H9 (cell line): Measurements from ENCODE around the gene PRRC2B. TPM values are rescaled to one million over a fixed set of nuclear protein-coding genes. Genes with fewer than 3 reads are reported as not detected.

Experiments
- DNase-seq: peaks from one replicate; pipeline ENCODE4 v3.0.0-alpha.2; 2017
- H2AFZ ChIP-seq: one replicate; pipeline ENCODE4 v1.6.1; 2013; ENCODE audit warnings: mild to moderate bottlenecking, low read length, control low read depth, moderate library complexity
- H2AK5ac ChIP-seq: 2 replicates; pipeline ENCODE4 v1.6.1; 2013; ENCODE audit warnings: low read length, control low read depth, mixed read lengths; ENCODE audit not compliant: insufficient read length
- H2BK120ac ChIP-seq: one replicate; pipeline ENCODE4 v1.6.1; 2013; ENCODE audit warnings: low read depth, mild to moderate bottlenecking, low read length, control low read depth, inconsistent platforms; ENCODE audit not compliant: poor library complexity, severe bottlenecking
- H2BK12ac ChIP-seq: 2 replicates; pipeline ENCODE4 v1.6.1; 2013; ENCODE audit warnings: low read length, control low read depth, mixed read lengths, low read depth; ENCODE audit not compliant: insufficient read length
- H2BK15ac ChIP-seq: 2 replicates; pipeline ENCODE4 v1.6.1; 2013; ENCODE audit warnings: low read depth, low read length, control low read depth
- H2BK20ac ChIP-seq: one replicate; pipeline ENCODE4 v1.6.1; 2013; ENCODE audit warnings: low read depth, mild to moderate bottlenecking, low read length, control low read depth, inconsistent platforms; ENCODE audit not compliant: poor library complexity, severe bottlenecking
- H2BK5ac ChIP-seq: 2 replicates; pipeline ENCODE4 v1.6.1; 2013; ENCODE audit warnings: low read length, control low read depth, mixed read lengths; ENCODE audit not compliant: insufficient read length
- H3K14ac ChIP-seq: 2 replicates; pipeline ENCODE4 v1.6.1; 2013; ENCODE audit warnings: low read length, control low read depth; ENCODE audit not compliant: insufficient read depth
- H3K18ac ChIP-seq: 2 replicates; pipeline ENCODE4 v1.6.1; 2013; ENCODE audit warnings: low read depth, mild to moderate bottlenecking, mixed read lengths, low read length, control low read depth; ENCODE audit not compliant: insufficient read length
- H3K23ac ChIP-seq: 2 replicates; pipeline ENCODE4 v1.6.1; 2013; ENCODE audit warnings: low read length, control low read depth, mixed read lengths, low read depth; ENCODE audit not compliant: insufficient read length
- H3K23me2 ChIP-seq: 2 replicates; pipeline ENCODE4 v1.6.1; 2013; ENCODE audit warnings: low read depth, mild to moderate bottlenecking, mixed read lengths, low read length, control low read depth; ENCODE audit not compliant: insufficient read length, poor library complexity, severe bottlenecking
- H3K27ac ChIP-seq: 2 replicates; pipeline ENCODE4 v1.5.1; 2013; ENCODE audit warnings: low read length, control low read depth, mixed read lengths, low read depth; ENCODE audit not compliant: insufficient read length
- H3K27me3 ChIP-seq: 2 replicates; pipeline ENCODE4 v1.6.1; 2013; ENCODE audit warnings: low read length, control low read depth, inconsistent platforms; ENCODE audit not compliant: insufficient read depth
- H3K4ac ChIP-seq: 2 replicates; pipeline ENCODE4 v1.6.1; 2013; ENCODE audit warnings: low read depth, mild to moderate bottlenecking, control low read depth, inconsistent platforms, low read length, moderate library complexity
- H3K4me1 ChIP-seq: 2 replicates; pipeline ENCODE4 v1.6.1; 2013; ENCODE audit warnings: low read length, control low read depth, inconsistent platforms; ENCODE audit not compliant: insufficient read depth
- H3K4me2 ChIP-seq: 2 replicates; pipeline ENCODE4 v1.6.1; 2013; ENCODE audit warnings: low read length, control low read depth, mixed read lengths; ENCODE audit not compliant: insufficient read length, insufficient read depth
- H3K56ac ChIP-seq: 2 replicates; pipeline ENCODE4 v1.6.1; 2013; ENCODE audit warnings: low read depth, mild to moderate bottlenecking, mixed read lengths, low read length, control low read depth; ENCODE audit not compliant: insufficient read length
- H3K79me1 ChIP-seq: 2 replicates; pipeline ENCODE4 v1.6.1; 2013; ENCODE audit warnings: low read depth, mild to moderate bottlenecking, moderate library complexity, low read length, control low read depth, inconsistent platforms; ENCODE audit not compliant: insufficient read depth, poor library complexity, severe bottlenecking
- H3K79me2 ChIP-seq: 2 replicates; pipeline ENCODE4 v1.6.1; 2013; ENCODE audit warnings: low read length, control low read depth, inconsistent platforms; ENCODE audit not compliant: insufficient read depth
- H3K9ac ChIP-seq: 2 replicates; pipeline ENCODE4 v1.6.1; 2013; ENCODE audit warnings: low read length, control low read depth, mixed read lengths; ENCODE audit not compliant: insufficient read length; ENCODE audit errors: extremely low read depth
- H3K9me3 ChIP-seq: one replicate; pipeline ENCODE4 v1.6.1; 2013; ENCODE audit warnings: low read depth, low read length, inconsistent platforms; ENCODE audit not compliant: control insufficient read depth
- H3T11ph ChIP-seq: one replicate; pipeline ENCODE4 v1.6.1; 2013; ENCODE audit warnings: mild to moderate bottlenecking, low read length, control low read depth, inconsistent platforms
- H4K20me1 ChIP-seq: one replicate; pipeline ENCODE4 v1.6.1; 2013; ENCODE audit not compliant: control insufficient read depth, insufficient read length, insufficient read depth
- H4K5ac ChIP-seq: 2 replicates; pipeline ENCODE4 v1.6.1; 2013; ENCODE audit warnings: low read depth, mild to moderate bottlenecking, mixed read lengths, low read length, control low read depth; ENCODE audit not compliant: insufficient read length
- H4K8ac ChIP-seq: replicated peaks from 2 replicates; pipeline ENCODE4 v1.6.1; 2013; ENCODE audit warnings: low read length, control low read depth, mixed read lengths, low read depth; ENCODE audit not compliant: insufficient read length
- H4K91ac ChIP-seq: 2 replicates; pipeline ENCODE4 v1.6.1; 2013; ENCODE audit warnings: low read depth, mild to moderate bottlenecking, moderate library complexity, mixed read lengths, low read length, control low read depth; ENCODE audit not compliant: insufficient read length
- H3K27ac Mint-ChIP-seq, 3 experiments: 2 replicates in 2 of 3; 3 replicates in 1 of 3; pipeline ENCODE4 v1.8.0; 2020 to 2021; ENCODE audit warnings: mixed read lengths in 3 of 3, mild to moderate bottlenecking in 1 of 3, moderate library complexity in 1 of 3
- H3K27me3 Mint-ChIP-seq: 2 replicates; pipeline ENCODE4 v1.8.0; 2021; ENCODE audit warnings: low read depth, mild to moderate bottlenecking, moderate library complexity, mixed read lengths
- H3K36me3 Mint-ChIP-seq, 3 experiments: 2 replicates in 2 of 3; 3 replicates in 1 of 3; pipeline ENCODE4 v1.8.0; 2020 to 2021; ENCODE audit warnings: low read depth in 3 of 3, mixed read lengths in 3 of 3; ENCODE audit not compliant: insufficient read depth in 1 of 3
- H3K4me1 Mint-ChIP-seq, 2 experiments: 2 replicates each; pipeline ENCODE4 v1.8.0; 2020; ENCODE audit warnings: mixed read lengths in 2 of 2
- H3K4me3 Mint-ChIP-seq, 2 experiments: 2 replicates in 1 of 2; 3 replicates in 1 of 2; pipeline ENCODE4 v1.8.0; 2020 to 2021; ENCODE audit warnings: mild to moderate bottlenecking in 2 of 2, mixed read lengths in 2 of 2, moderate library complexity in 1 of 2
- H3K9me3 Mint-ChIP-seq, 2 experiments: 2 replicates in 1 of 2; 3 replicates in 1 of 2; pipeline ENCODE4 v1.8.0; 2020; ENCODE audit warnings: mild to moderate bottlenecking in 2 of 2, mixed read lengths in 2 of 2, moderate library complexity in 1 of 2
- CTCF ChIP-seq: fragments of 200-600 bp; sonication (generic); conservative IDR thresholded peaks from 3 replicates; pipeline ENCODE4 v1.8.0; 2021; ENCODE audit warnings: antibody characterized with exemption, mild to moderate bottlenecking
- WGBS: extraction: QIAGEN DNeasy Blood & Tissue Kit; methylation state at CpG from one replicate; pipeline ENCODE4 v1.1.7; 2013; ENCODE audit warnings: missing lambda C conversion rate, low lambda C conversion rate, mixed read lengths; ENCODE audit not compliant: insufficient read length; ENCODE audit errors: extremely low coverage; 5-methylcytosine and 5-hydroxymethylcytosine counted together
- total RNA-seq: library from RNA; stranded (reverse); gene quantifications from 2 replicates; pipeline ENCODE4 v1.2.1, GENCODE V29; 2021

Gene PRRC2B
- total RNA-seq, 1 experiment from 2014 or later, result 251 TPM

GRCh38 chr9:131485728-131486422, 92.0 kb downstream of the PRRC2B start:
- no peak overlapping the region for H3K4me2 ChIP-seq
- H3K56ac ChIP-seq, result no peak overlapping the region
- no peak for DNase-seq
- H2BK120ac ChIP-seq, result no peak overlapping the region
- Mint-ChIP-seq H3K4me3 (no peak overlapping the region), H3K4me1 (no peaks in the 10 kb centered on the region), H3K9me3 (no peaks in the 10 kb centered on the region), H3K36me3 (peaks cover 89 to 100% (median 99%) of the 10 kb centered on the region in 3 experiments), H3K27ac (peak overlapping the region in 1 of 3 experiments; percentile 74; a peak in 3 of 7 replicates), H3K27me3 (no peaks in the 10 kb centered on the region)
- H4K91ac ChIP-seq, result no peak overlapping the region
- no peaks in the 10 kb centered on the region for H3K27me3 ChIP-seq
- no peak overlapping the region for H2BK15ac ChIP-seq
- no peak overlapping the region for H2BK12ac ChIP-seq
- no peak overlapping the region for H3K23ac ChIP-seq
- H4K20me1 ChIP-seq, result no peaks in the 10 kb centered on the region
- no peaks in the 10 kb centered on the region for H3K23me2 ChIP-seq
- no peak overlapping the region for H2AK5ac ChIP-seq
- no peak overlapping the region for H3K4ac ChIP-seq
- no peaks in the 10 kb centered on the region for H3K9me3 ChIP-seq
- no peaks in the 10 kb centered on the region for H3K79me2 ChIP-seq
- no peak overlapping the region for H4K8ac ChIP-seq
- no peak overlapping the region for H4K5ac ChIP-seq
- H2BK5ac ChIP-seq, result no peak overlapping the region
- no peak overlapping the region for H3K18ac ChIP-seq
- H3K27ac ChIP-seq, result no peak overlapping the region
- H3K14ac ChIP-seq, result no peak overlapping the region
- no peaks in the 10 kb centered on the region for H3K79me1 ChIP-seq
- TF ChIP-seq CTCF, result no peak
- no peak overlapping the region for H2AFZ ChIP-seq
- no peaks in the 10 kb centered on the region for H3K4me1 ChIP-seq
- no CpG with 5 or more reads among the region's 19 CpGs for WGBS
- no peak overlapping the region for H3K9ac ChIP-seq
- H2BK20ac ChIP-seq, result no peak overlapping the region
- H3T11ph ChIP-seq, result no peak overlapping the region
